ENCODE data around the gene LTBP4.

Gene LTBP4

GRCh38 chr19:40555978-40556689, 45.0 kb upstream of the LTBP4 start:
- Histone ChIP-seq H3K27me3 (ENCODE audit: insufficient read depth, low read length, poor library complexity) (peaks cover 5% of the 10 kb centered on the region), H3K79me2 (ENCODE audit: insufficient read depth, low read length) (no peaks in the 10 kb centered on the region), H2AFZ (ENCODE audit: low read depth, low read length) (no peak overlapping the region), H4K20me1 (ENCODE audit: insufficient read depth, low read length) (no peaks in the 10 kb centered on the region), H3K36me3 (ENCODE audit: insufficient read depth, low read length) (no peaks in the 10 kb centered on the region), H3K4me2 (ENCODE audit: insufficient read depth, low read length) (no peak overlapping the region), H3K4me1 (ENCODE audit: insufficient read depth, low read length) (no peaks in the 10 kb centered on the region), H3K9me3 (ENCODE audit: insufficient read depth, low read length, severe bottlenecking) (no peaks in the 10 kb centered on the region), H3K4me3 (ENCODE audit: low read depth in 1 of 2, low read length in 2 of 2) (no peak overlapping the region), H3K27ac (ENCODE audit: low read length) (no peak overlapping the region), H3K9ac (ENCODE audit: low read depth, low read length) (no peak overlapping the region)
- TF ChIP-seq CTCF (IDR thresholded peaks at IDR 0.05; ENCODE audit: borderline replicate concordance, extremely low read depth, low read length, poor library complexity, severe bottlenecking), result no peak
- TF ChIP-seq EZH2 (IDR thresholded peaks at IDR 0.05; ENCODE audit: borderline replicate concordance, low read depth, low read length, severe bottlenecking), result no peak
- DNase-seq (no peak), ATAC-seq (ENCODE audit: insufficient read depth, low read depth) (no peak)

- ATAC-seq (ENCODE audit: insufficient read depth, low read depth) (no peak), DNase-seq (no peak)
- Histone ChIP-seq H3K4me1 (ENCODE audit: insufficient read depth, low read length) (no peaks in the 10 kb centered on the region; the same call in 1 of the 2 replicates), H3K27ac (ENCODE audit: low read length) (no peak overlapping the region), H3K4me2 (ENCODE audit: insufficient read depth, low read length) (no peak overlapping the region), H3K9ac (ENCODE audit: low read depth, low read length) (no peak overlapping the region), H2AFZ (ENCODE audit: low read depth, low read length) (no peak overlapping the region), H4K20me1 (ENCODE audit: insufficient read depth, low read length) (no peaks in the 10 kb centered on the region), H3K9me3 (ENCODE audit: insufficient read depth, low read length, severe bottlenecking) (no peaks in the 10 kb centered on the region), H3K79me2 (ENCODE audit: insufficient read depth, low read length) (no peaks in the 10 kb centered on the region), H3K36me3 (ENCODE audit: insufficient read depth, low read length) (no peaks in the 10 kb centered on the region), H3K4me3 (ENCODE audit: low read depth in 1 of 2, low read length in 2 of 2) (no peak overlapping the region), H3K27me3 (ENCODE audit: insufficient read depth, low read length, poor library complexity) (peaks cover 5% of the 10 kb centered on the region)
- no peak for TF ChIP-seq CTCF (IDR thresholded peaks at IDR 0.05; ENCODE audit: borderline replicate concordance, extremely low read depth, low read length, poor library complexity, severe bottlenecking)
- no peak for TF ChIP-seq EZH2 (IDR thresholded peaks at IDR 0.05; ENCODE audit: borderline replicate concordance, low read depth, low read length, severe bottlenecking)
These were observed 44.1 kb upstream of the LTBP4 start for GRCh38 chr19:40556953-40557530.

GRCh38 chr19:40559394-40559793, 41.8 kb upstream of the LTBP4 start:
- DNase-seq (no peak), ATAC-seq (ENCODE audit: insufficient read depth, low read depth) (no peak)
- H3K9me3 ChIP-seq (ENCODE audit: insufficient read depth, low read length, severe bottlenecking), result no peaks in the 10 kb centered on the region
- H3K4me2 ChIP-seq (ENCODE audit: insufficient read depth, low read length), result no peak overlapping the region
- H2AFZ ChIP-seq (ENCODE audit: low read depth, low read length), result no peak overlapping the region
- peaks cover 5% of the 10 kb centered on the region for H3K27me3 ChIP-seq (ENCODE audit: insufficient read depth, low read length, poor library complexity)
- no peak overlapping the region for H3K27ac ChIP-seq (ENCODE audit: low read length)
- no peaks in the 10 kb centered on the region for H4K20me1 ChIP-seq (ENCODE audit: insufficient read depth, low read length)
- H3K79me2 ChIP-seq (ENCODE audit: insufficient read depth, low read length), result no peaks in the 10 kb centered on the region
- no peaks in the 10 kb centered on the region; the same call in 1 of the 2 replicates for H3K4me1 ChIP-seq (ENCODE audit: insufficient read depth, low read length)
- no peak overlapping the region for H3K9ac ChIP-seq (ENCODE audit: low read depth, low read length)
- no peaks in the 10 kb centered on the region for H3K36me3 ChIP-seq (ENCODE audit: insufficient read depth, low read length)
- TF ChIP-seq CTCF (IDR thresholded peaks at IDR 0.05; ENCODE audit: borderline replicate concordance, extremely low read depth, low read length, poor library complexity, severe bottlenecking) (no peak), EZH2 (IDR thresholded peaks at IDR 0.05; ENCODE audit: borderline replicate concordance, low read depth, low read length, severe bottlenecking) (no peak)
- H3K4me3 ChIP-seq (ENCODE audit: low read depth in 1 of 2, low read length in 2 of 2), result no peak overlapping the region
